Measurements from ENCODE around the gene XPO4. TPM values are rescaled to one million over a fixed set of nuclear protein-coding genes. Genes with fewer than 3 reads are reported as not detected.

XPO4 gene
- total RNA-seq, 1 donor from 2014 or later: 24.7 TPM

- no peak overlapping the region for H3K4me3 Mint-ChIP-seq
- peaks cover 9% of the 10 kb centered on the region for H3K36me3 Mint-ChIP-seq
- no peak for TF ChIP-seq CTCF (IDR thresholded peaks at IDR 0.05; ENCODE audit: unreplicated experiment)
- H3K9me3 Mint-ChIP-seq: no peaks in the 10 kb centered on the region
- H3K4me1 Mint-ChIP-seq: peaks cover 42% of the 10 kb centered on the region
- H3K27me3 Mint-ChIP-seq (ENCODE audit: low read depth): no peaks in the 10 kb centered on the region
- DNase-seq (ENCODE audit: low spot score in 2 of 2, unreplicated experiment in 2 of 2): no peak
- peak overlapping the region; percentile 86 for H3K27ac Mint-ChIP-seq
Measured at GRCh38 chr13:20843166-20843565, 59.4 kb downstream of the XPO4 start.

- H3K4me3 Mint-ChIP-seq: no peak overlapping the region
- no peaks in the 10 kb centered on the region for H3K27me3 Mint-ChIP-seq (ENCODE audit: low read depth)
- no peak for DNase-seq (ENCODE audit: low spot score in 2 of 2, unreplicated experiment in 2 of 2)
- H3K36me3 Mint-ChIP-seq: peaks cover 25% of the 10 kb centered on the region
- no peaks in the 10 kb centered on the region for H3K9me3 Mint-ChIP-seq
- H3K4me1 Mint-ChIP-seq: peaks cover 25% of the 10 kb centered on the region
- TF ChIP-seq CTCF (IDR thresholded peaks at IDR 0.05; ENCODE audit: unreplicated experiment): no peak
- peak overlapping the region; percentile 55 for H3K27ac Mint-ChIP-seq
Measured at GRCh38 chr13:20840568-20840967, 62.0 kb downstream of the XPO4 start.

- Mint-ChIP-seq H3K4me3 (no peak overlapping the region), H3K9me3 (no peaks in the 10 kb centered on the region), H3K27ac (no peak overlapping the region), H3K27me3 (ENCODE audit: low read depth) (no peaks in the 10 kb centered on the region), H3K36me3 (peaks cover 21% of the 10 kb centered on the region), H3K4me1 (no peaks in the 10 kb centered on the region)
- TF ChIP-seq CTCF (IDR thresholded peaks at IDR 0.05; ENCODE audit: unreplicated experiment): no peak
- no peak for DNase-seq (ENCODE audit: low spot score in 2 of 2, unreplicated experiment in 2 of 2)
Measured at GRCh38 chr13:20833900-20834679, 68.5 kb downstream of the XPO4 start.

GRCh38 chr13:20832861-20833260 lies 69.7 kb downstream of the XPO4 start:
- no peaks in the 10 kb centered on the region for H3K27me3 Mint-ChIP-seq (ENCODE audit: low read depth)
- no peak overlapping the region for H3K4me3 Mint-ChIP-seq
- DNase-seq (ENCODE audit: low spot score in 2 of 2, unreplicated experiment in 2 of 2): no peak
- no peak for TF ChIP-seq CTCF (IDR thresholded peaks at IDR 0.05; ENCODE audit: unreplicated experiment)
- H3K36me3 Mint-ChIP-seq: peaks cover 18% of the 10 kb centered on the region
- H3K27ac Mint-ChIP-seq: no peak overlapping the region
- H3K9me3 Mint-ChIP-seq: no peaks in the 10 kb centered on the region
- H3K4me1 Mint-ChIP-seq: peaks cover 3% of the 10 kb centered on the region

GRCh38 chr13:20831933-20832332 lies 70.6 kb downstream of the XPO4 start:
- Mint-ChIP-seq H3K36me3 (peaks cover 9% of the 10 kb centered on the region), H3K27ac (no peak overlapping the region)

More at GRCh38 chr13:20831933-20832332, 70.6 kb downstream of the XPO4 start:
- Mint-ChIP-seq H3K4me1 (peaks cover 10% of the 10 kb centered on the region), H3K4me3 (no peak overlapping the region), H3K9me3 (no peaks in the 10 kb centered on the region), H3K27me3 (ENCODE audit: low read depth) (no peaks in the 10 kb centered on the region)
- no peak for DNase-seq (ENCODE audit: low spot score in 2 of 2, unreplicated experiment in 2 of 2)
- TF ChIP-seq CTCF (IDR thresholded peaks at IDR 0.05; ENCODE audit: unreplicated experiment): no peak

Data from mesothelial cell of epicardium (in vitro differentiated cells).